ENCODE data around the gene ADNP.
A peak's percentile ranks its signal among the peaks of the same experiment; 100 is the strongest.

The ADNP gene

GRCh38 chr20:50932016-50932485 lies 814 bp upstream of the ADNP start:
- no peak for DNase-seq (ENCODE audit: low spot score)

- no peak for DNase-seq (ENCODE audit: low spot score)
Observed at GRCh38 chr20:50930976-50931305, 296 bp downstream of the ADNP start.

- DNase-seq (ENCODE audit: low spot score): peak; percentile 14
Observed at GRCh38 chr20:50930139-50930975, 880 bp downstream of the ADNP start.

- peak; percentile 94 for DNase-seq (ENCODE audit: low spot score)
Observed at GRCh38 chr20:50929299-50930138, 1.7 kb downstream of the ADNP start.

GRCh38 chr20:50928469-50928868 lies 2.8 kb downstream of the ADNP start:
- no peak for DNase-seq (ENCODE audit: low spot score)

GRCh38 chr20:50926530-50926929 lies 4.7 kb downstream of the ADNP start:
- DNase-seq (ENCODE audit: low spot score): no peak

GRCh38 chr20:50924261-50924920 lies 6.8 kb downstream of the ADNP start:
- no peak for DNase-seq (ENCODE audit: low spot score)

- DNase-seq (ENCODE audit: low spot score): no peak
Observed at GRCh38 chr20:50921803-50922501, 9.3 kb downstream of the ADNP start.

- DNase-seq (ENCODE audit: low spot score): peak; percentile 56
Observed at GRCh38 chr20:50920997-50921396, 10.2 kb downstream of the ADNP start.

GRCh38 chr20:50919567-50919966 lies 11.7 kb downstream of the ADNP start:
- peak; percentile 27 for DNase-seq (ENCODE audit: low spot score)

- DNase-seq (ENCODE audit: low spot score): no peak
Observed at GRCh38 chr20:50918403-50918802, 12.8 kb downstream of the ADNP start.

- DNase-seq (ENCODE audit: low spot score): no peak
Observed at GRCh38 chr20:50916934-50917333, 14.3 kb downstream of the ADNP start.

GRCh38 chr20:50916257-50916656 lies 15.0 kb downstream of the ADNP start:
- no peak for DNase-seq (ENCODE audit: low spot score)

- no peak for DNase-seq (ENCODE audit: low spot score)
Observed at GRCh38 chr20:50915424-50915823, 15.8 kb downstream of the ADNP start.

GRCh38 chr20:50913690-50914375 lies 17.4 kb downstream of the ADNP start:
- peak; percentile 28 for DNase-seq (ENCODE audit: low spot score)

GRCh38 chr20:50911716-50912115 lies 19.5 kb downstream of the ADNP start:
- DNase-seq (ENCODE audit: low spot score): no peak

- no peak for DNase-seq (ENCODE audit: low spot score)
Observed at GRCh38 chr20:50911030-50911429, 20.2 kb downstream of the ADNP start.

- DNase-seq (ENCODE audit: low spot score): no peak
Observed at GRCh38 chr20:50909413-50909812, 21.8 kb downstream of the ADNP start.

GRCh38 chr20:50904067-50904570 lies 27.1 kb downstream of the ADNP start:
- DNase-seq (ENCODE audit: low spot score): no peak

- DNase-seq (ENCODE audit: low spot score): no peak
Observed at GRCh38 chr20:50903353-50904051, 27.7 kb downstream of the ADNP start.

- DNase-seq (ENCODE audit: low spot score): no peak
Observed at GRCh38 chr20:50901301-50901700, 29.9 kb downstream of the ADNP start.
